SIG-M5 treated with dmso at 0.1 percent for 504 hours (cell line): Measurements from ENCODE around the gene TMEM225B.
"Not testable (repeated sequence)": the region's sequence is repeated elsewhere in the genome, so short reads cannot be mapped to it uniquely, and the experiment has no call there.

Source experiments
- DNase-seq: peaks from one replicate; lab custom pipeline; 2025; ENCODE audit not compliant: unreplicated experiment; lab: John Stamatoyannopoulos, UW

The TMEM225B gene

DNA sequence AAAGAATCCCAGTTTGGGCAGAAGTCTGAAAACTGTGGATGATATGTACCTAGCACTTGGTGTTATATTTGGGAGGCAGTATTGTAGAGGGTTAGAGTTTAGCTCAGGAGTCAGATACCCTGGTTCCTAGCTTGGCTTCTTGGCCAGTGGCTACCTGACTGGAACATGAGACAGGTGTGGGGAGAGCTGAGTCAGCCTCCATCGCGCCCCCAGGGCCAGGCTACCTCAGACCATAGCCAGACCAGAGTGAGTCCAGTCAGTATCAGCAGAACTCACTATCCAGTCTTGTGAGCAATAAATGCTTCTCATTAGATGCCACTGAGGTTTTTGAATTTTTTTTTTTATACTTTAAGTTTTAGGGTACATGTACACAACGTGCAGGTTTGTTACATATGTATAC lies 55.7 kb downstream of the TMEM225B start:
- no peak for DNase-seq

DNA sequence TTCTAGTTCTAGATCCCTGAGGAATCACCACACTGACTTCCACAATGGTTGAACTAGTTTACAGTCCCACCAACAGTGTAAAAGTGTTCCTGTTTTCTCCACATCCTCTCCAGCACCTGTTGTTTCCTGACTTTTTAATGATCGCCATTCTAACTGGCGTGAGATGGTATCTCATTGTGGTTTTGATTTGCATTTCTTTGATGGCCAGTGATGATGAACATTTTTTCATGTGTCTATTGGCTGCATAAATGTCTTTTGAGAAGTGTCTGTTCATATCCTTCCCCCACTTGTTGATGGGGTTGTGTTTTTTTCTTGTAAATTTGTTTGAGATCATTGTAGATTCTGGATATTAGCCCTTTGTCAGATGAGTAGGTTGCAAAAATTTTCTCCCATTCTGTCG lies 56.6 kb downstream of the TMEM225B start:
- DNase-seq: not testable (repeated sequence)

DNA sequence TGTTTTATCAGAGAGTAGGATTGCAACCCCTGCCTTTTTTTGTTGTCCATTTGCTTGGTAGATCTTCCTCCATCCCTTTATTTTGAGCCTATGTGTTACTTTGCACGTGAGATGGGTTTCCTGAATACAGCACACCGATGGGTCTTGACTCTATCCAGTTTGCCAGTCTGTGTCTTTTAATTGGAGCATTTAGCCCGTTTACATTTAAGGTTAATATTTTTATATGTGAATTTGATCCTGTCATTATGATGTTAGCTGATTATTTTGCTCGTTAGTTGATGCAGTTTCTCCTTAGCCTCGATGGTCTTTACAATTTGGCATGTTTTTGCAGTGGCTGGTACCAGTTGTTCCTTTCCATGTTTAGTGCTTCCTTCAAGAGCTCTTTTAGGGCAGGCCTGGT lies 59.8 kb downstream of the TMEM225B start:
- DNase-seq: not testable (repeated sequence)
